Pancreas (tissue), 10 donors: Measurements from ENCODE around the gene DCLK2. TPM values are rescaled to one million over a fixed set of nuclear protein-coding genes. Genes with fewer than 3 reads are reported as not detected.

Experiments used
- ATAC-seq, 4 donors: fragments of 200-7000 bp; cut with Tn5 transposase; one replicate each; pipeline versions ENCODE4 v1.8.0 to v1.9.1; 2020; ENCODE audit warnings: mild to moderate bottlenecking in 4 of 4, moderate library complexity in 4 of 4
- DNase-seq, 6 donors: peaks; one replicate each; pipeline ENCODE4 v3.0.0-alpha.2; 2020
- FAIRE-seq: peaks from 2 replicates; lab custom pipeline; 2012; peaks lifted over from hg19 to GRCh38; lab: Jason Lieb, UNC
- H3K27ac ChIP-seq, 4 donors: fragments of 200-600 bp; sonication (generic); 1 replicate in 3 of 4; 2 replicates in 1 of 4; pipeline versions ENCODE4 v1.5.0 to v1.8.0; 2020
- H3K27me3 ChIP-seq, 4 donors: fragments of 200-600 bp; one replicate each; pipeline ENCODE4 v1.8.0; 2021
- H3K36me3 ChIP-seq, 3 donors: fragments of 200-600 bp; sonication (generic) in 1 of 3; one replicate each; pipeline versions ENCODE4 v1.5.0 to v1.8.0; 2020 to 2021
- H3K4me1 ChIP-seq, 3 donors: fragments of 200-600 bp; one replicate each; pipeline ENCODE4 v1.8.0; 2021
- H3K4me3 ChIP-seq, 4 donors: fragments of 200-600 bp; sonication (generic) in 2 of 4; one replicate each; pipeline versions ENCODE4 v1.5.0 to v1.8.0; 2020 to 2021
- H3K9me3 ChIP-seq, 4 donors: fragments of 200-600 bp; one replicate each; pipeline ENCODE4 v1.8.0; 2021
- WGBS, 2 donors: extraction: QIAGEN DNeasy Blood & Tissue Kit; methylation state at CpG; one replicate each; pipeline ENCODE4 v1.1.7; 2013; 5-methylcytosine and 5-hydroxymethylcytosine counted together
- intact Hi-C, 3 donors: fragments of 100-400 bp; cut with DNase I; formaldehyde crosslinking; loops; one replicate each; pipeline versions ENCODE4 v1.11.1 to v1.14.2; 2022
- polyA plus RNA-seq, 2 donors: library from polyadenylated mRNA; stranded (reverse); fragments of 200-250 nt; gene quantifications; one replicate each; pipeline ENCODE4 v1.2.3, GENCODE V29; 2013
- total RNA-seq, 6 donors: library from RNA; stranded (reverse); fragmentation: NEBNext Ultra II Directional in 4 of 6; extraction: Animal tissue kit (Norgen Biotek cat#: 25700) in 4 of 6; gene quantifications; one replicate each; pipeline versions ENCODE4 v1.2.1 to v1.2.4, GENCODE V29; 2021 to 2023
- TF ChIP-seq, protein P1 (sequence below), 4 donors: fragments of 200-600 bp; sonication (generic) in 3 of 4; IDR thresholded peaks; one replicate each; pipeline versions ENCODE4 v1.5.0 to v1.8.0; 2021; ENCODE audit warnings: antibody characterized with exemption in 4 of 4
- donor health status: healthy with polysubstance abuse.
- donor health status: DM: no; HTN: no; CAD: no; lungs with moderate emphysema.
- donor health status: DM: no; HTN: no; CAD: no.
- donor health status: control.
- donor health status: control.
- donor health status: Bipolar disorder and iron deficiency.
- donor health status: DM: yes; HTN: yes; CAD: no.
- donor health status: DM: no; HTN: no; CAD: no.
- donor health status: DM: no; HTN: no; CAD: no.
- donor health status: DM: yes; HTN: yes; CAD: no.

The DCLK2 gene
- total and polyA plus RNA-seq, 8 donors: 1.2 to 3.7 (median 1.8) TPM

DNA sequence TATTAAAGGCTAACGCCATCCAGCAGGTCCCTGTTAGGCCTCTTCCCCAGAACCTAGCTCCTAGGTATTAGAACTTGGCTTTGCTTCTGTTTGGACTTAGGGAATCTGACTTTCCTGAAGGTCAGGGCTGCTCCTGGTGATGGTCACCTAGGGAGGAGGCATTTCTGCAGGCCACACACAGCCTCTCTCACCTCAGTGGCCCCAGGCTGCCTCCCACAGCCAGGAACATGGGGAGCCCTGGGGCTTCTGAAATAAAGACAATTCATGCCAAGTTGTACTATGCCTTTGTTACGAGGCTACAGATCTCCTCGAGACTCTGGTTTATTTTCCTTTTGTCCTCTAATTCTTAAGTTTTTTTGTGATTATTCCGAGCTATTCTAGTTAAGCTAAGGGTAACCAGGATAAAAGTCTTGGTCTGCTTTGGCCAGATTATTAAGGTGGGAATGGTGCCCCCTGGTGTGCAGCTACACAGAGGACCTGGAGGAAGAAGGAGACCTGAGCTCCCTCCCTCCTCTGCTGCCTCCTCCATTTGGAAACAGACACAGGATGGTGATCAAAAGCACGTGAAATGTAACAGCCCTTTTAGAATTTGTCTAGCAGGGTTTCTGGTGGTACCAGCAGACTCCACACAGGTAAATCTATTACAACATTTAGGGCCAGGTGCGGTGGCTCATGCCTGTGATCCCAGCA is 131.0 kb downstream of the DCLK2 start:
- intact Hi-C loops: no loop called here
- Histone ChIP-seq H3K4me3 (no peak overlapping the region), H3K9me3 (no peaks in the 10 kb centered on the region), H3K27me3 (no peaks in the 10 kb centered on the region), H3K27ac (no peak overlapping the region), H3K36me3 (no peaks in the 10 kb centered on the region), H3K4me1 (peaks cover 8 to 16% (median 11%) of the 10 kb centered on the region in 3 donors)
- DNase-seq: peak in 5 of 6 donors; percentile 26 to 69 (median 49)
- FAIRE-seq: no peak
- WGBS, 2 donors: 81% methylated on average over 6 of the region's 6 CpGs
- TF ChIP-seq, protein P1, sequence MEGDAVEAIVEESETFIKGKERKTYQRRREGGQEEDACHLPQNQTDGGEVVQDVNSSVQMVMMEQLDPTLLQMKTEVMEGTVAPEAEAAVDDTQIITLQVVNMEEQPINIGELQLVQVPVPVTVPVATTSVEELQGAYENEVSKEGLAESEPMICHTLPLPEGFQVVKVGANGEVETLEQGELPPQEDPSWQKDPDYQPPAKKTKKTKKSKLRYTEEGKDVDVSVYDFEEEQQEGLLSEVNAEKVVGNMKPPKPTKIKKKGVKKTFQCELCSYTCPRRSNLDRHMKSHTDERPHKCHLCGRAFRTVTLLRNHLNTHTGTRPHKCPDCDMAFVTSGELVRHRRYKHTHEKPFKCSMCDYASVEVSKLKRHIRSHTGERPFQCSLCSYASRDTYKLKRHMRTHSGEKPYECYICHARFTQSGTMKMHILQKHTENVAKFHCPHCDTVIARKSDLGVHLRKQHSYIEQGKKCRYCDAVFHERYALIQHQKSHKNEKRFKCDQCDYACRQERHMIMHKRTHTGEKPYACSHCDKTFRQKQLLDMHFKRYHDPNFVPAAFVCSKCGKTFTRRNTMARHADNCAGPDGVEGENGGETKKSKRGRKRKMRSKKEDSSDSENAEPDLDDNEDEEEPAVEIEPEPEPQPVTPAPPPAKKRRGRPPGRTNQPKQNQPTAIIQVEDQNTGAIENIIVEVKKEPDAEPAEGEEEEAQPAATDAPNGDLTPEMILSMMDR (IDR thresholded peaks at IDR 0.05): peak in 3 of 4 donors; percentile 14 to 31 (median 27)
- ATAC-seq: peak; percentile 56 to 73 (median 70)

DNA sequence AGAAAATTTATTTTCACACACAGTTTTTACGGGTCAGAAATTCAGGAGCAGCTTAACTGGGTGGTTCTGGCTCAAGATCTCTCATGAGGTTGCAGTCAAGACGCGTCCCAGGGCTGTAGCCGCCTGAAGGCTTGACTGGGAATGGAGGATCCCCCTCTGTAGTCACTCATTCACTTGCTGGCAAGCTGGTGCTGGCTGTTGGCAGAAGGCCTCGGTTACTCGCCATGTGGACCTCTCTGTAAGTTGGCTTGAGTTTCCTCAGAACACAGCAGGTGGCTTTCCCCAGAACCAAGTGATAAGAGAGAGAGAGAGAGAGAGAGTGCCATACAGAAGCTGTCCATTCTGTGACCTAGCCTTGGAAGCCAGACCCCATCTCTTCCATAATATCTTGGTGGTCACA is 132.8 kb downstream of the DCLK2 start:
- intact Hi-C loops: no loop called here
- H3K27me3 ChIP-seq: no peaks in the 10 kb centered on the region

DNA sequence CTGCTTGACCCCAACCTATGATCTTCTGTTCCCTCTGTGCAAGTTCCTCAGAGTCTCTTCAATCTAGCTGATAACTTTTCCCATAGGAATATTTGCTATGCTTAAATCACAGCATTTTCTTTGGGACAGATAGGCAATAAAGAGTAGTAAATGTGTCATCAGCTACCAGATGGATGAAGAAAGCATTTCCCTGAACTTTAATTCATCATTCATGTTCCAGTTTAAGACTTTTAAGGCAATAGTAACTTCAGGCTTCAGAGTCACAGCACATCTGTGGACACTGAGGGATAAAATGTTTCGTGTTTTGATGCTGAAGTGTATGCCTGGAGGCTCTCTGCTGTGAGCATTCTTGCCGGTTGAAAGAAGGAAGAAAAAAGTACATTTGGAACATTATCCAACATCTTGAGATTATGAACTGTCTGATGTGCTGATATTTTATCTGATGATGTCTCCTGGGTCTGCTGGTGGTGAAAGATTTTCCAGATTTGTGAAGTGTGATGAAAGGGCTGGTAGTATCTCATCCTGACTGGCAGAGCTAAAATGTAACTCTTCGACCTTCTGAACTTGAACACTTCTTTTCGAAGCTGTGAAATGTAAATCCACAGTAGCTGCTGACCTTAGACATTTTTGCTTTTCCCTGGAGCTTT is 133.7 kb downstream of the DCLK2 start:
- TF ChIP-seq, protein P1 (IDR thresholded peaks at IDR 0.05): no peak
- FAIRE-seq (no peak), DNase-seq (no peak), ATAC-seq (no peak)
- Histone ChIP-seq H3K36me3 (no peaks in the 10 kb centered on the region), H3K27ac (no peak overlapping the region), H3K4me1 (peaks cover 8 to 11% (median 9%) of the 10 kb centered on the region in 3 donors), H3K9me3 (no peaks in the 10 kb centered on the region), H3K27me3 (no peaks in the 10 kb centered on the region), H3K4me3 (no peak overlapping the region)
- WGBS, 2 donors: 81 to 86% methylated on average over 4 of the region's 4 CpGs
- intact Hi-C loops: no loop called here

More for the DNA sequence above, 132.8 kb downstream of the DCLK2 start:
- WGBS, 2 donors: 24 to 32% methylated on average over 6 of the region's 6 CpGs
- no peaks in the 10 kb centered on the region for H3K9me3 ChIP-seq
- peak; percentile 64 to 86 (median 82) for DNase-seq
- TF ChIP-seq, protein P1 (IDR thresholded peaks at IDR 0.05): no peak
- no peaks in the 10 kb centered on the region for H3K36me3 ChIP-seq
- no peak overlapping the region for H3K4me3 ChIP-seq
- H3K27ac ChIP-seq: no peak overlapping the region
- peaks cover 8 to 16% (median 11%) of the 10 kb centered on the region in 3 donors for H3K4me1 ChIP-seq
- FAIRE-seq: no peak
- peak; percentile 93 to 98 (median 94) for ATAC-seq

DNA sequence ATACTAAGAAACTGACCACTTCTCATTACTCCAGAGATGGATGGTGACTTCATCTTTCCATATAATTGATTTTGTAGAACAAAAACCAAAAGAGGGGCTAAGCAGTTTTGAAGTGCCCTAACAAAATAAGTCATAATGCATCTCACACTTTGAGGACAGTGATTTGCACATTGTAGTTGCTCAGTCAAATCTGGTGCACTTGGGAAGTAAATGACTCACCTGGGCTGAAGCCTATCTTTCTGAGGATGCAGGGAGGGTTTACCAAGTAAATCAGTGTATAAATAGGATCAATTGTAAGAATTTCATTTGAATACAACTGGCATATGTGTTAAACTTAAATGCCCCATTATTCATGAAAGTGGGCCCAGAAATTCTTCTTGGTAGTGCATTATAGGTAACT is 134.2 kb downstream of the DCLK2 start:
- H3K9me3 ChIP-seq: no peaks in the 10 kb centered on the region
- intact Hi-C loops: no loop called here
- no peaks in the 10 kb centered on the region for H3K27me3 ChIP-seq
- FAIRE-seq (no peak), ATAC-seq (no peak), DNase-seq (no peak)
- H3K36me3 ChIP-seq: no peaks in the 10 kb centered on the region
- peaks cover 8 to 11% (median 9%) of the 10 kb centered on the region in 3 donors for H3K4me1 ChIP-seq
- no peak overlapping the region for H3K4me3 ChIP-seq
- H3K27ac ChIP-seq: no peak overlapping the region
- TF ChIP-seq, protein P1 (IDR thresholded peaks at IDR 0.05): no peak

DNA sequence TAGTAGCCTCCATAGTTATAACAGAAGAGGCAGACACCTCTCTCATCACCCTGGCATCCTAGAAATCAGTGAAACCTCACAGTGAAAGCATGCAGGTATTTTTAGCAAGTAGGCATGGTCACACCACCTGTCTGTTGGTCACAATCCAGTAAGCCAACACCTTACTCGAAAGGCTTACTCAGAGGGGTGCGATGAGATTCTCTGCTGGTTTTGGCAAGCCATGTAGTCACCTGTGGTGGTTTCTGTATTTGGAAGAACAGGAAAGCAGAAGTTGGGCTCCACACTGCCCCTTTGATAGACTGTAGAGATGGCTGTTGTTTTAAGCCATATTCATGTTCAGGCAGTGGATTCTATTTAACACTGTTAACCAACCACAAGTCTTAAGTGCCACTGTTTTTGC is 134.7 kb downstream of the DCLK2 start:
- H3K9me3 ChIP-seq: no peaks in the 10 kb centered on the region
- no peak overlapping the region for H3K4me3 ChIP-seq
- DNase-seq: no peak
- 29 to 38% methylated on average over 2 of the region's 2 CpGs for WGBS, 2 donors
- FAIRE-seq: no peak
- TF ChIP-seq, protein P1 (IDR thresholded peaks at IDR 0.05): no peak
- intact Hi-C loops: no loop called here
- H3K27ac ChIP-seq: no peak overlapping the region
- peaks cover 8 to 11% (median 9%) of the 10 kb centered on the region in 3 donors for H3K4me1 ChIP-seq
- H3K36me3 ChIP-seq: no peaks in the 10 kb centered on the region
- no peaks in the 10 kb centered on the region for H3K27me3 ChIP-seq
- peak in 2 of 4 donors; percentile 19 to 29 for ATAC-seq
